GM15510 (cell line): ENCODE measurements around the gene PDPN.

Experiments used
- POLR2A ChIP-seq: IDR thresholded peaks from 3 replicates; pipeline ENCODE4 v1.6.1; 2011; ENCODE audit warnings: borderline replicate concordance; ENCODE audit not compliant: insufficient read length; ENCODE audit errors: extremely low read depth

The PDPN gene

GRCh38 chr1:13560541-13560940 lies 23.1 kb upstream of the PDPN start:
- TF ChIP-seq POLR2A = no peak

GRCh38 chr1:13564073-13564472 lies 19.6 kb upstream of the PDPN start:
- TF ChIP-seq POLR2A = no peak

- no peak for TF ChIP-seq POLR2A
Observed at GRCh38 chr1:13570924-13571323, 12.7 kb upstream of the PDPN start.

- TF ChIP-seq POLR2A = no peak
Observed at GRCh38 chr1:13573586-13573985, 10.0 kb upstream of the PDPN start.

GRCh38 chr1:13576926-13577325 lies 6.7 kb upstream of the PDPN start:
- TF ChIP-seq POLR2A = no peak

- TF ChIP-seq POLR2A = no peak
Observed at GRCh38 chr1:13577846-13578245, 5.8 kb upstream of the PDPN start.

GRCh38 chr1:13581446-13581845 lies 2.2 kb upstream of the PDPN start:
- no peak for TF ChIP-seq POLR2A

GRCh38 chr1:13582713-13583443 lies 754 bp upstream of the PDPN start:
- no peak for TF ChIP-seq POLR2A

GRCh38 chr1:13583966-13584791 lies 547 bp downstream of the PDPN start:
- no peak for TF ChIP-seq POLR2A

GRCh38 chr1:13584876-13585611 lies 1.4 kb downstream of the PDPN start:
- no peak for TF ChIP-seq POLR2A

- TF ChIP-seq POLR2A = no peak
Observed at GRCh38 chr1:13585612-13585991, 2.0 kb downstream of the PDPN start.

GRCh38 chr1:13586001-13586400 lies 2.4 kb downstream of the PDPN start:
- no peak for TF ChIP-seq POLR2A

GRCh38 chr1:13587256-13588030 lies 3.8 kb downstream of the PDPN start:
- TF ChIP-seq POLR2A = no peak

GRCh38 chr1:13588946-13589796 lies 5.5 kb downstream of the PDPN start:
- no peak for TF ChIP-seq POLR2A
